Keratinocyte (primary cell): Measurements from ENCODE around the gene ZFYVE19. TPM values are rescaled to one million over a fixed set of nuclear protein-coding genes. Genes with fewer than 3 reads are reported as not detected.

Experiments
- DNase-seq: peaks from one replicate; pipeline ENCODE4 v3.0.0-alpha.2; 2011; ENCODE audit warnings: low read depth, missing footprints, low spot score
- FAIRE-seq: peaks from 2 replicates; lab custom pipeline; 2011; peaks lifted over from hg19 to GRCh38; lab: Jason Lieb, UNC
- H2AFZ ChIP-seq: 2 replicates; pipeline ENCODE4 v1.6.0; 2012; ENCODE audit warnings: low read length, control low read depth, inconsistent platforms; ENCODE audit not compliant: control insufficient read depth
- H3K27ac ChIP-seq: 2 replicates; pipeline ENCODE4 v1.5.1; 2011; ENCODE audit warnings: low read length; ENCODE audit not compliant: control insufficient read depth, insufficient read depth
- H3K27me3 ChIP-seq: 3 replicates; pipeline ENCODE4 v1.6.0; 2011; ENCODE audit warnings: low read length; ENCODE audit not compliant: control insufficient read depth, insufficient read depth; ENCODE audit errors: extremely low read depth
- H3K36me3 ChIP-seq, 2 experiments: 2 replicates in 1 of 2; 3 replicates in 1 of 2; pipeline ENCODE4 v1.5.1; 2011; ENCODE audit warnings: low read length in 2 of 2, mild to moderate bottlenecking in 1 of 2; ENCODE audit not compliant: control insufficient read depth in 2 of 2, insufficient read depth in 2 of 2; ENCODE audit errors: extremely low read depth in 1 of 2
- H3K4me1 ChIP-seq: 3 replicates; pipeline ENCODE4 v1.5.1; 2011; ENCODE audit warnings: low read length; ENCODE audit not compliant: control insufficient read depth, insufficient read depth; ENCODE audit errors: extremely low read depth
- H3K4me2 ChIP-seq: 3 replicates; pipeline ENCODE4 v1.6.0; 2011; ENCODE audit warnings: low read depth, low read length; ENCODE audit not compliant: control insufficient read depth, insufficient read depth; ENCODE audit errors: extremely low read depth
- H3K4me3 ChIP-seq, 3 experiments: fragments of 200-600 bp in 1 of 3; sonication (generic) in 1 of 3; 2 replicates in 2 of 3; 3 replicates in 1 of 3; pipeline ENCODE4 v1.5.1; 2011 to 2016; ENCODE audit warnings: low read length in 3 of 3, mild to moderate bottlenecking in 3 of 3, control low read depth in 2 of 3, inconsistent platforms in 1 of 3, low read depth in 1 of 3, mixed read lengths in 1 of 3, mixed run types in 1 of 3, moderate library complexity in 1 of 3; ENCODE audit not compliant: control insufficient read depth in 2 of 3, insufficient read depth in 2 of 3; ENCODE audit errors: extremely low read depth in 1 of 3
- H3K79me2 ChIP-seq: 2 replicates; pipeline ENCODE4 v1.6.0; 2012; ENCODE audit warnings: low read length; ENCODE audit not compliant: control insufficient read depth, insufficient read depth
- H3K9ac ChIP-seq: 3 replicates; pipeline ENCODE4 v1.6.0; 2011; ENCODE audit warnings: low read length; ENCODE audit not compliant: control insufficient read depth, insufficient read depth; ENCODE audit errors: extremely low read depth
- H3K9me1 ChIP-seq: 3 replicates; pipeline ENCODE4 v1.6.0; 2011; ENCODE audit warnings: low read length; ENCODE audit not compliant: control insufficient read depth, insufficient read depth; ENCODE audit errors: extremely low read depth
- H3K9me3 ChIP-seq: 2 replicates; pipeline ENCODE4 v1.5.1; 2012; ENCODE audit warnings: low read depth, low read length; ENCODE audit not compliant: control insufficient read depth
- H4K20me1 ChIP-seq: 3 replicates; pipeline ENCODE4 v1.6.0; 2011; ENCODE audit warnings: low read length; ENCODE audit not compliant: control insufficient read depth, insufficient read depth; ENCODE audit errors: extremely low read depth
- EZH2 ChIP-seq: IDR thresholded peaks from one replicate; pipeline ENCODE4 v1.6.1; 2012; ENCODE audit warnings: inconsistent platforms, mild to moderate bottlenecking, low read length, moderate library complexity
- dilution Hi-C: fragments of 300-500 bp; cut with MboI; formaldehyde crosslinking; loops from one replicate; pipeline ENCODE4 v1.7.0; 2020; ENCODE audit warnings: low sequenced_read_pairs; ENCODE audit not compliant: extremely low pct_ligation_motif_present
- polyA plus RNA-seq, 5 experiments: library from polyadenylated mRNA; depleted of rRNA in 3 of 5; stranded (reverse) in 3 of 5; stranded (forward) in 1 of 5; unstranded in 1 of 5; fragments of >200 nt; gene quantifications; 1 replicate in 1 of 5; 2 replicates in 3 of 5; 3 replicates in 1 of 5; pipeline versions ENCODE4 v1.2.1 to v1.2.3, GENCODE V29; 2011 to 2012; ENCODE audit warnings: missing spikeins in 2 of 5, low read depth in 1 of 5, low replicate concordance in 1 of 5
- TF ChIP-seq, protein P1 (sequence below), 3 experiments: IDR thresholded peaks in 1 of 3; conservative IDR thresholded peaks in 1 of 3; optimal IDR thresholded peaks in 1 of 3; 2 replicates in 2 of 3; 3 replicates in 1 of 3; pipeline versions ENCODE3 to v1.5.1; 2011; ENCODE audit warnings: low read length in 3 of 3, mild to moderate bottlenecking in 3 of 3, moderate library complexity in 2 of 3, control low read depth in 1 of 3, inconsistent platforms in 1 of 3; ENCODE audit not compliant: insufficient read depth in 2 of 3; ENCODE audit errors: extremely low read depth in 1 of 3

ZFYVE19 gene
- polyA plus RNA-seq, 1 donor (not counting 4 experiments of a cell fraction or from before 2014, with no cell fraction given): 19.0 TPM

DNA sequence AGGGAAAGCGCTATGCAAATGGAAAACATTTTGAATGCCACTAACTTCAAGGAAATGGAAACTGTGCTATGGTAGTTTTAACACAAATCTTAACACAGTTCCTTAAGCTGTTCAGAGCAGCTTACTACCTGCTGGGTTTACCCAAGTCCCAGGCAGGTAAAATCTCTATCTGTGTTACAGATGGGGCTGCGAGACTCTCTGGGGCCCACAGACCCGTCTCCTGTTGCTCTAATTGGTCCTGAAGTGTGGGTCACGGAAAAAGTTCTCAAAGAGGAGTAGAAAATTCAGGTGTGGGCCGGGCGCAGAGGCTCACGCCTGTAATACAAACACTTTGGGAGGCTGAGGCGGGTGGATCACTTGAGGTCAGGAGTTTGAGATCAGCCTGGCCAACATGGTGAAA lies 16.9 kb upstream of the ZFYVE19 start:
- Histone ChIP-seq H3K27ac (no peak overlapping the region), H3K9me1 (peaks cover 2% of the 10 kb centered on the region), H3K9me3 (no peaks in the 10 kb centered on the region), H3K79me2 (peaks cover 19% of the 10 kb centered on the region), H3K4me3 (no peak overlapping the region), H2AFZ (no peak overlapping the region), H3K36me3 (peaks cover 2 to 3% of the 10 kb centered on the region in 2 experiments), H4K20me1 (no peaks in the 10 kb centered on the region), H3K9ac (no peak overlapping the region), H3K4me2 (no peak overlapping the region), H3K4me1 (peaks cover 63% of the 10 kb centered on the region), H3K27me3 (no peaks in the 10 kb centered on the region)
- dilution Hi-C loops: loop anchor here (10.0 kb wide), 1 partner anchor 95 kb away; no protein-coding TSS in a partner anchor
- DNase-seq (no peak), FAIRE-seq (no peak)
- TF ChIP-seq, protein P1, sequence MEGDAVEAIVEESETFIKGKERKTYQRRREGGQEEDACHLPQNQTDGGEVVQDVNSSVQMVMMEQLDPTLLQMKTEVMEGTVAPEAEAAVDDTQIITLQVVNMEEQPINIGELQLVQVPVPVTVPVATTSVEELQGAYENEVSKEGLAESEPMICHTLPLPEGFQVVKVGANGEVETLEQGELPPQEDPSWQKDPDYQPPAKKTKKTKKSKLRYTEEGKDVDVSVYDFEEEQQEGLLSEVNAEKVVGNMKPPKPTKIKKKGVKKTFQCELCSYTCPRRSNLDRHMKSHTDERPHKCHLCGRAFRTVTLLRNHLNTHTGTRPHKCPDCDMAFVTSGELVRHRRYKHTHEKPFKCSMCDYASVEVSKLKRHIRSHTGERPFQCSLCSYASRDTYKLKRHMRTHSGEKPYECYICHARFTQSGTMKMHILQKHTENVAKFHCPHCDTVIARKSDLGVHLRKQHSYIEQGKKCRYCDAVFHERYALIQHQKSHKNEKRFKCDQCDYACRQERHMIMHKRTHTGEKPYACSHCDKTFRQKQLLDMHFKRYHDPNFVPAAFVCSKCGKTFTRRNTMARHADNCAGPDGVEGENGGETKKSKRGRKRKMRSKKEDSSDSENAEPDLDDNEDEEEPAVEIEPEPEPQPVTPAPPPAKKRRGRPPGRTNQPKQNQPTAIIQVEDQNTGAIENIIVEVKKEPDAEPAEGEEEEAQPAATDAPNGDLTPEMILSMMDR (optimal IDR thresholded peaks at IDR 0.05 in 1 of 3, IDR thresholded peaks at IDR 0.05 in 1 of 3, conservative IDR thresholded peaks at IDR 0.05 in 1 of 3; ENCODE audit: extremely low read depth in 1 of 3, insufficient read depth in 2 of 3, low read length in 3 of 3): no peak
- no peak for TF ChIP-seq EZH2

DNA sequence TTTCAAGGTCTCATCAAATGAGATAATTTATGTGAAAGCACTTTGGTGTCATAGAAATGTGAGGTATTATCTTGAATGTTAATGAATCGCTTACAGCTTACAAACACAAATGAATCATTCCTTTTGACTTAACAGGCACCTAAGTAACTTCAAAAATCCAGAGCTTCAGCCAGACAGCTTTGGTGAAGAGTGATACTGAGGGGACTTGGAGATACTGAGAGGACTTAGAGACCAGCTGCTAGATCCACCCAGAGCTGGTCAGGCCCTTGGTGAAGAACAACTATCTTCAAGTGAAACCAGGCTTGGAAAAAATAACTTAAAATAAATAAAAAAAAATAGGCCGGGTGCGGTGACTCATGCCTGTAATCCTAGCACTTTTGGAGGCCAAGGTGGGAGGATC lies 16.2 kb upstream of the ZFYVE19 start:
- Histone ChIP-seq H2AFZ (no peak overlapping the region), H3K4me1 (peaks cover 58% of the 10 kb centered on the region), H3K79me2 (peaks cover 18% of the 10 kb centered on the region), H3K36me3 (peaks cover 2 to 3% of the 10 kb centered on the region in 2 experiments), H3K4me3 (no peak overlapping the region), H3K4me2 (peak overlapping the region; percentile 8), H3K9me3 (no peaks in the 10 kb centered on the region), H3K9ac (no peak overlapping the region), H3K27me3 (no peaks in the 10 kb centered on the region), H3K9me1 (peaks cover 2% of the 10 kb centered on the region), H3K27ac (peak overlapping the region; percentile 65), H4K20me1 (no peaks in the 10 kb centered on the region)
- DNase-seq (no peak), FAIRE-seq (no peak)
- dilution Hi-C loops: no loop called here
- no peak for TF ChIP-seq EZH2
- TF ChIP-seq, protein P1 (optimal IDR thresholded peaks at IDR 0.05 in 1 of 3, IDR thresholded peaks at IDR 0.05 in 1 of 3, conservative IDR thresholded peaks at IDR 0.05 in 1 of 3; ENCODE audit: extremely low read depth in 1 of 3, insufficient read depth in 2 of 3, low read length in 3 of 3): no peak
